M059J (cell line): Measurements from ENCODE around the gene PIGK. TPM values are rescaled to one million over a fixed set of nuclear protein-coding genes. Genes with fewer than 3 reads are reported as not detected.

Experiments
- DNase-seq: peaks from one replicate; pipeline ENCODE4 v3.0.0-alpha.2; 2012; ENCODE audit warnings: low read depth
- total RNA-seq: library from RNA; depleted of rRNA; stranded (reverse); fragments of >200 nt; shearing (Covaris generic); gene quantifications from 2 replicates; pipeline ENCODE4 v1.2.3, GENCODE V29; 2014; rRNA removed

The PIGK gene
- total RNA-seq, 1 experiment from 2014 or later: 82.7 TPM

DNA sequence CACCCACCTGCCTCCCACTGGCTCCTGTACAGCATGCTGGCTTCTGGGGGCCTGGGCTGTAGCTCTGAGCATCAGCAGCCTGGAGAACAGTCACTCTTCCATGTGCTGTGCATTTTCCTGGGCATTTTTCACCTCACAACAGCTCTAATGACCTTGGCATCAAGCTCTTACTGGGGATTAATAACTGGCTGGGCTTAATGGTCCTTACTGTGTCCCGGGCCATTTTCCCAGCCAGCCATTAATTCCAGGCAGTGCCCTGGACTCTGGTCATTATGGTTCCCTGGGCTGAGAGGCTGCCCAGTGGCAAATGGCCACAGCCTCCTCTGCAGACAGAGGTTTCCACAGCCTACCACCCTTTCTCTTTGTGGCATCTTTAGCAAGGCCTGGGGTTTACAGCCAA, 180.1 kb downstream of the PIGK start:
- no peak for DNase-seq

Other genes starting within 250 kb of the PIGK start
- gene AK5, start 62.6 kb upstream of the PIGK start, total RNA-seq: 3.7 and 5.6 TPM in 2 replicates